GM19468 (cell line): ENCODE measurements around the gene CNFN.

Experiments
- ATAC-seq: cut with Tn5 transposase; IDR thresholded peaks from one replicate; pipeline ENCODE4 v1.9.1; 2021; ENCODE audit warnings: mild to moderate bottlenecking, moderate library complexity, moderate number of reproducible peaks; ENCODE audit not compliant: unreplicated experiment; ENCODE audit errors: extremely low read depth

Gene CNFN

DNA sequence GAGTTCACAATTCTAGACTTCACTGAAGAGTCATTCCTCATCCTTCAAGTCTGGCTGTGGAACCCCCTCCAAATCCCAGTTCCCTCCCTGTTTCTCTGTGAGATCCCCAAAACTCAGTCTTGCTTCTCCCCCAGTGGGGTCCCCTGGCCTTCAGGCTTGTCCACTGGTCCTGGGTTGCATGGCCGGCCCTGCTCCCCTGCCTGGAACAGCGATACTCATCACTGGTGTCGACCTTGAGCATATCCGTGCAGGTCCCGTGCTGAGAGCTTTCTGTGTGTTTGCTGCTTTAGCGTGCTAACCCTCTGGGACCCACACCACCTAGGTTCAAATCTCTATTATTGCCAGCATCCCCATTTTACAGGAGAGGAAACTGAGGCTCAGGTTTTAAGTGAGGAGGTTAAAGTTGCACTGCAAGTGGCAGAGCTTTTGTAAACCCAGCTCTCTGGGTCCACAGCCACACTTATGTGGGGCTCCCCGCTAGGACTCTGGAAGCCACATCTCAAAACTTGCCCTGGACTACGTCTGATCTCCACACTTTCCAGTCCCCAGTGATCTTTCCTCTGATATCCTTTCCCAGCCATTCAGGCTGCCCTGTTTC is 21.6 kb upstream of the CNFN start:
- ATAC-seq, result no peak

DNA sequence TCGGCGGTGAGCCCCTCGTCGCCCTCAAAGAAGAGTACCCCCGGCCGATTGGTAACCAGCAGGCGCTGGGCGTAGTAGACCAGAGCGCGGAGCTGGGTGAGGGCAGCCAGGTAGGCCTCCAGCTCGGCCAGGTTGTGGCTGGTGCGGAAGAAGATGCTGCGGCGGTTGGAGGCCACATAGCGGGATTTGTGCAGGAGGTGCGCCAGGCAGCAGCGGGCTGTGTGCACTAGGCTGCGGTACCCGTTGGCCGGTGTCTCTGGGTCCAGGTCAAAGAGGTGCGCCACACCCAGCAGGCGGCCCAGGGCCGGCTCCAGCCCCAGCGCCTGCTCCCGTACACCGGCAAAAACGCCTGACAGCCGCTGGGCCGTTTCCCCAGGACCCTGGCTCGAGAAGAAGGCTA is 20.3 kb upstream of the CNFN start:
- no peak for ATAC-seq

DNA sequence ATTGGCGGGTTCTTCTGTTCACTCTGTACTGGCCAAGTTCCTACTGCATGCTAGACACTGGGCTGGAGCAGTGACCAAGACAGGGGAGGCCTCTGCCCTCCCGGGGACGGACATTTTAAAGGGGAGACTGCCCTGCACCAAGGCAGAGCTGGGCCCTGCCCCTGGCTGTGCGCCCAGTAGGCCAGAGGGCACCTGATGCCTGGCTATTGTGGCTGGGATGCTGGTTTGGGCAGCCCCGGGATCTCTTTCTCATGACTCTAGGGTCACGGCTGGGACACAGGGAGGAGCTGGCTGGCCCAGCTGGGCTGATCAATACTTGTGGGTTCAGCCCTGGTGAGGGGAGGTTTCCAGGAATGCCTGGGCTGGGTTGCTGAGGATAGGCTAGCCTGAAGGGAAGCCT is 19.4 kb upstream of the CNFN start:
- ATAC-seq, result no peak

- no peak for ATAC-seq
These were observed 17.7 kb upstream of the CNFN start for GRCh38 chr19:42407816-42408175.

DNA sequence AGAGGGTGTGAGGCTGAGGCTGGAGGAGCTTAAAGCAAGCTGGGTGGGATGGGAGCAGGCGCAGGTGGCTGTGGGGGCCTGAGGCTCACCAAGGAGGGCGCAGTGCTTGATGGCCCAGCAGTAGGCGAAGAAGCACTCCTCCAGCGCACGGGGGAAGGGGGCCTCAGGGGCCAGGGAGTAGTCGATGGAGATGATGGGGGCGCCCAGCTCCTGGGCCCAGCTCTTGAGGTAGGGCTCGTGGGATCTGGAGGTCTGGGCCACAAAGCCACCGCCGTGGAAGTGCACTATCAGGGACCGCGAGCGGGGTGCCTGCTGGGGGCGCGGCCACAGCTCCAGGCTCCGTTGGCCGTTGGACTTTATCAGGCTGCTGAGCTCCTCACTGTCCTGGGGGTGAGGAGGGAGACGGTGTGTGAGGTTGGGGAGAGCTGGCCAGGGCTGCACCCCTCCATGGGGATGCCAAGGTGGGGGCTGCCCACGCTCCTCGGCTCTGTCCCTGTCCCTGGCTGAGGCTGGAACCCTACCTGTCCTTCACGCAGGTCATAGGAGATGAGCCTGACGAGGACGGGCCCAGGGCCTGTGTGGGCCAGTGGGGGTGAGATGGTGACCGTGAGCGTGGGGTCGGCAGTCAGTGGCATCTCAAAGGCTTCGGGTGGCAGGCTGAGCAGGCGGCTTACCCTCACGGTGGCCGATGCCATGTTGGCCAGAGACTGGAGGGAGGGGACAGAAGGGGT is 17.2 kb upstream of the CNFN start:
- no peak for ATAC-seq

DNA sequence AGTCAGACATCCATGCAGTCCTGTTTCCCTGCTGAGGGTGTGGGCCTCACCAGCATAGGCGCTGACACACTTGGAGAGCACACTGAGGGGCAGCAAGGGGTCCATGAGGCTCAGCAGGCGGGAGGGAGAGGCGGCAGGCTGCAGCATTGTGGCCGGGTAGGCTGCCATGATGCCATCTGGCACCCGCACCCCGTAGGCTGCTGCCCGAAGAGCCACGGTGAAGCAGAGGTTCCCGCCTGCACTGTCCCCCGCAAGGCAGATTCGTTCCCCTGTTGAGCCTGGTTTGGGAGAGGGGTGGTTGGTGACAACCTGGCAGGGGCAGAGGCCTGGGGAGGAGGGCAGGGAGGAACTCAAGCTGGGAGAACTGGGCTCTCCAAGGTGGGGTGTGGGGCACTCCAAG is 16.0 kb upstream of the CNFN start:
- no peak for ATAC-seq

DNA sequence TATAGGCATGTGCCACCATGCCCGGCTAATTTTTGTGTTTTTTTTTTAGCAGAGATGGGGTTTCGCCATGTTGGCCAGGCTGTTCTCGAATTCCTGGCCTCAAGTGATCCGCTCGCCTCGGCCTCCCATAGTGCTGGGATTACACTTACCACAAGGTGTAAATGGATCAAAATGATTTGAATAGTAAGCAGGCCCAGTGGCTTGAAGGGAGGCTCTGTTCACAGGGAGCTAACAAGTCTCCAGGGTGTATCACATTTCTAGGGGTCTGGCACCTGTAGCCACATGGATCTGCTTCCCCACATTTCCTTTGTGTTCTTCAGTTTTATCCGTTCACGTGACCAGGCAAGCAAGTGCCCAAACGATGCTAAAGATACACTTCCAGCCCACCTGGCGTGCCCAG is 13.5 kb upstream of the CNFN start:
- no peak for ATAC-seq

GRCh38 chr19:42402376-42403116 is 12.4 kb upstream of the CNFN start:
- ATAC-seq, result no peak

DNA sequence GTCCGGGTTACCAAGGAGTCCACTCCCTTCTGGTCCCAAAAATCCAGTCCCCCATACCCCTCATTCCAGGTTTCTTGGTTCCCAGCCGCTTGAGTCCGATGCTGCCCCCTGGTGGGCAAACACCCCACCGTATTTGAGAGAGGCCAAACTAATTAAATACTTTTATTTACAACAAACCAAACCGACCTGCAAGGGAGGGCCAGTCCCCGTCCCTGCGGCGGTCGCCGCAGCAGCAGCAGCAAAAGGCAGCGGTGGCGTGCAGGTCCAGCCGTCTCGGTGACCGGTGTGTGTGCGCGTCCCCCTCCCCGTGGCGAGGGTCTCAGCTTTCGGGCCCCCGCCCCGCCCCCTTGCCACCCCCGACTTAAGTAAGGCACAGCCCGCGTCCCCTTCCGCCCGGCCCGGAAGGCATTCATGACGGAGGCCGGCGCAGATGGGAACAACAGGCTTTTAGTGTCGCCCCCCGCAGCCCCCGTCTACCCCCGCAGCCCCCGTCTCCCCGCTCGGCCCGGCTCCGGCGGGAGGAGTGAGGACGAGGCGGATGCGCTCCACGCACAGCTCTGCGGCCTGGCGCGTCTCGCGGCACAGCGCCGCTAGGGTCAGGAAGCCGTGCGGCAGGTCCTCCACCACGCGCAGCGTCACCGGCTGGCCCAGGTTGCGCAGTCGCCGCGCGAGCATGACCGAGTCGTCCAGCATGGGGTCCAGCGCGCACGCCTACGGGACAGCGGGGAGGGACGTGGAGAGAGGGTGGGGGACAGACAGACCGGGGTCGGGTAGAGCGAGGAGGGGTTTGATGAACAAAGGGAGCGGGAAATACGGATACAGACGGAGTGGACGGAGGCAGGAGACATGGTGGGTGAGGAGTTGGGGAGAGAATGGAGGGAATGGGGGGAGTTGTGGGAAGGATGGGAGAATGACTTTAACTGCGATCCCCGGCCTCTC is 11.5 kb upstream of the CNFN start:
- no peak for ATAC-seq

DNA sequence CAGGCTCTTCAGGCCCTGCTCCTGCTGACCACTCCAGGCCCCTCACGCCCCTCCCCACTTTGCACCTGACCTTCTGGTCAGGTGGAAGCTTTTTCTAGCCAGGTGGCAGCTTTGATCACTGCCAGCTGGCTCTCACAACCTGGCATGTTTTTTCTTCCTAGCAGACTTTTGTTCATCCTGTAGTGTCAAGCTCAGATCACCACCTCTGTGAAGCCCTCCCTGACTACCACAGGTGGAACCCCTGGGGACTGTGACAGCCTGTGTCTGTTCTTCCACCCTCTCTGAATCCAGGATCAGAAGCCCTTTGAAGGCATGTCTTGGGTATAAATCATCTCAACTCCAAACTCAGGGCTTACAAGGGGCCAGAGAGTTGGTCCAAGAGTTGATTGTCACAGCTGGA is 10.3 kb upstream of the CNFN start:
- no peak for ATAC-seq

DNA sequence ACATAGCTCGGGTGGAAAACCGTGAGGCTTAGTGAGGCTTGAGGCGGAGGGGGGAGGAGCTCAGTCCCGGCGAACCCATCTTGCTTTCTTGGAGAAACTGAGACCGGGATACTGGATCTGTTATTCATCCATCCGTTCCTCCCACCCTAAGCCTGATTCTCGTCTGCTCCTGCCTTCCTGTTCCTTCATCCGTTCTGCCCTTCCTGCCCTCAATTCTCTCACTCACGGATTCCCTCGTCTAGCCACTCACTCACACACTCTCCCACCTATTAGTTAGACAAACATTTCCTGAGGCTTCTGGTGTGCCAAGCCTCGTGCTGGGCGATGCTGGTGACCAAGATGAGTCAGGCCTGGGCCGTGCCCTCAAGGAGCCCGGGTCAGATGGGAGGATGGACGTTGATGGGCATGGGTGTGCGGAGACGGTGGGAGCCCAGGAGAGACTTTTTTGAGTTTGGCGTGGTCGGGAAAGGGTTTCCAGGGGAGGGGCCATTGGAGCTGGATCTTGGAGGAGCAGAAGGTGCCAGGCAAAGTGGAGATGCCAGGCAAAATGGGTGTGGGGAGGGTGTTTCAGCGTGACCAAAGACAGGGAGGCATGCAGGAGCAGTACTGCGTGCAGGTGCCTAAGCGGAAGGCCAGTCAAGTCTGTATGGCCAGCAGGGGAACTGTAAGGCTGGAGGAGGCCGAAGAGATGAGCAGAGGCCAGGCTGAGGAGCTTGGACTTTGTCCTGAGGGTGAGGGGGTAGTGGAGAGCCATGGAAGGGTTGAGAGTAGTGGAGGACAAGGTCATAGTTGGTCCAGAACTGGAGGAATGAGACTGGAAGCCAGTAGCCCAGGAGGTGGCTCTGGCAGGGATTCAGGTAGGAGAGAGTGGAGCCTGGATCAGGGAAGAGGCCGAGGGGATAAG is 7.4 kb upstream of the CNFN start:
- ATAC-seq, result no peak

- ATAC-seq, result peak; percentile 87
These were observed 6.5 kb upstream of the CNFN start for GRCh38 chr19:42396381-42397262.

GRCh38 chr19:42394751-42395150 is 4.7 kb upstream of the CNFN start:
- ATAC-seq, result no peak

DNA sequence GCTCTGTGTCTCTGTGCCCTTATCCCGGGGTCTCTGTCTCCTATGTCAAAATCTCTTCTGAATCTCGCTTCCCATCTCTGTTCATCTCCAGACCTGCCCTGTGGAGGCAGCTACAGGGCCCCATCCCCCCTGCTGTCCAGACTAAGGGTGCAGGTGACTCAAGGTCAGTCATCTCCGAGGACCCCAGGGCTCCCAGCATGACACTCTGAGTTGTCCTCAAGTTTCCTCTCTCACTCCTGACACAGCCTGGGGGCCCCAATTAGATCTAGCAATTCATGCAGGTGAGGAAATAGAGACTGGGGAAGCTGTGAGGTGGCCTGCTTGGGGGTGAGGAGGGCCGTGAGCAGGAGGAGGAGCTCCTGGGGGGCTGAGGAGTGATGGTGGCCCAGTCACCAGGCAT is 2.1 kb upstream of the CNFN start:
- no peak for ATAC-seq

DNA sequence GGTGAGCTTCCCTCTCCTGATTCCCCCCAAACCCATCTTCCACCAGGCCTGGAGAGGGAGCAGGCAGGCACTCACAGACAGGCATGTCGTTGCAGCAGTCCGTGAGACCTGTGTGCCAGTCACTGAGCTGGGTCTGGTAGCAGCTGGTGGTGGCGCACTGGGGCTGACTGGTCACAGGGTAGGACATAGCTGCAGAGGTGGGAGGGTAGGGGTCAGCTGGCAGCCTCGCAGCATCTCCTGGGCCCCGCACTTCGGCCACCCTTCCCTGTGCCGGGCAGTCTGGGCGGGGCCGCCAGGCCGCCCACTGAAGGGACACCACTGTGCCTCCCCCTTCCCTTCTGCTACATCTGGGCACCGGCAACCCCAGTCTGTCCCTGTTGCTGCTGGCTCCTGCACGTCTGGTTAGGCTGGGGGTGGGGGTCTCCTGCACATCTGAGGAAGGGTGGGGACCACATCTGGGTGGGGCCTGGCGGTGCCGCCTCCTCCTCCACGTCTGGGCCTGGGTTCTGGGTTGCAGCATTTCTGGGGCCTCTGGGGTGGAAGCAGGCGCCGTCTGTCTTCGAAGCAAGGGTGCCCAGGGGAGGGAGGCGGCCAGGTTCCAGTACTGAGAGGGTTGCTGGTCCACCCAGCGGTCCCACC is 1.1 kb downstream of the CNFN start:
- no peak for ATAC-seq

DNA sequence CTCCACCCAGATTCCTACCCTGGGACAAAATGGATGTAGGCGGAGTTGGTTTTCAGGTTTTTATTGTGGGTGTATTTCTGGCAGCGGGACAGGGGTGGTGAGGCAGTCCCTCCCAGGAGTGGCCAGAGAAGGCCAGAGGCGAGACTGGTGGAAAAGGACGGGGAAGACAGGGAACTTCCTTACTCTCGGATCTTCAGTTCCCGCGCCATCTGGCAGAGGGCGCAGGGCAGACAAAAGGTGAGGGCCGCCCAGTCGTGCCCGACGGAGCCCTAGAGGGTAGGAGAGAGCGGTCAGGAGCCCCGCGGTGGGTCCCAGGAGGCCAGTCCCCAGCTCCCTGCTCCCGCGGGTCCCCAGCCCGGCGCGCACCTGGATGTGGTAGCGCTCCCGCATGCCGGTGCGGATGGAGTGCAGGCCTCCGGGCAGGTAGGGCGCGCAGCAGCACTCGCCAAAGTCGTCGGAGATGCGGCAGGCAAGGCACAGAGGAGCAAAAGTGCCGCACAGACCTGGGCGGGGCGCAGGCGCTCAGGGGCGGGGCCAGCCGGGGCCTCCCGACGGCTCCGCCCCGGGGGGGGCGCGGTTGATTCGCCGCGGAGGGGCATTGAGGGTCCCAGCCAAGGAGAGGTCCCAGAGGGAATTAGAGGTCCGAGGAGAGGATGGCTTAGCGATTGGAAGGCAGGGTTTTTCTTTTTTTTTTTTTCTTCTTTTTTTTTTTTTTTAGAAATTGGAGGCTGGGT is 3.0 kb downstream of the CNFN start:
- no peak for ATAC-seq

DNA sequence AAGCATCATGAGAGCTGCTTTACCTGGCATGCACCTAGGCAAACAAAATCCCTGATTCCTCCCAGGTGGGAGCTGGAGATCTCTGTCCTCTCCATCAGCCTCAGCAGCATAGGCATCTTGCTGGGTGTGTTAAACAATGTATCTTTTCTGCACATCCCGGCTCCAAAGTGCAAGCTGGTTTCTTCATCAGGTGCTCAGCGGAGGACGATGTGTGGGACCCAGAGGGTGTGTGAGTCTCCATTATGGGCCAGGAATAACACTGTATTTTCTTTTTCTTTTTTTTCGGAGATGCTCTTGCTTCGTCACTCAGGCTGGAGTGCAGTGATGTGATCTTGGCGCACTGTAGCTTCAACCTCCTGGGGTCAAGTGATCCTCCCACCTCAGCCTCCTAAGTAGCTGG is 9.9 kb downstream of the CNFN start:
- no peak for ATAC-seq
